HG02610 (cell line): ENCODE data around the gene PTPRN2.
"Not testable (repeated sequence)": the region's sequence is repeated elsewhere in the genome, so short reads cannot be mapped to it uniquely, and the experiment has no call there.

Experiments
- ATAC-seq: cut with Tn5 transposase; IDR thresholded peaks from one replicate; pipeline ENCODE4 v1.9.1; 2021; ENCODE audit warnings: mild to moderate bottlenecking, moderate library complexity; ENCODE audit not compliant: unreplicated experiment

PTPRN2 gene

GRCh38 chr7:158050978-158051651 lies 536.5 kb downstream of the PTPRN2 start:
- ATAC-seq = no peak

GRCh38 chr7:158050441-158050977 lies 537.1 kb downstream of the PTPRN2 start:
- no peak for ATAC-seq

DNA sequence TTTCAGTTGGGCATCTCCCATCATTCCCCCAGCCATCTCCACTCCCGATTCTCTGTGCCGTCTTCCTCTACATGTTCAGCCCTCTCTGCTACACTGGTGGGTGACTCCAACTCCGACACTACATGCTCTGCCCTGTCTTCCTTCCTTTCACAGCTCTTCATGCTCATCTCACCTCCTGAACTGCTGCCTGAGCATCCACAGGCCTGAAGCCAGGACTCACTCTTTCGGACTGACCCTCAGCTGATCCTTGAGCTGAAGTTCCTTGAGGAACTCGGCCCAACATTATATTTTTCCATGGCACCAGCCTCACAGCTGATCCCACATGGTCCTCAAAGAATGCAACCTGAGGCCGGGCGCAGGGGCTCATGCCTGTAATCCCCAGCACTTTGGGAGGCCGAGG lies 538.4 kb downstream of the PTPRN2 start:
- ATAC-seq = no peak

DNA sequence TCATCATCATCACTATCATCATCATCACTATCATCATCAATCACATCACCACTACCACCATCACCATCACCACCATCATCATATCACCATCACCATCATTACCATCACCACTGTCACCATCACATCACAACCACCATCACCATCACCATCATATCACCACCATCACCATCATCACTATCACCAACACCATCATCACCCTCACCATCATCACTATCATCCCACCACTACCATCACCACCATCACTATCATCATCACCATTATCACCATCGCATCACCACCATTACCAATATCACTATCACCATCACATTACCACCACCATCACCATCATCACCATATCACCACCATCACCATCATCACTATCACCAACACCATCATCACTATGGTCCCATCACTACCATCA lies 539.1 kb downstream of the PTPRN2 start:
- no peak for ATAC-seq

DNA sequence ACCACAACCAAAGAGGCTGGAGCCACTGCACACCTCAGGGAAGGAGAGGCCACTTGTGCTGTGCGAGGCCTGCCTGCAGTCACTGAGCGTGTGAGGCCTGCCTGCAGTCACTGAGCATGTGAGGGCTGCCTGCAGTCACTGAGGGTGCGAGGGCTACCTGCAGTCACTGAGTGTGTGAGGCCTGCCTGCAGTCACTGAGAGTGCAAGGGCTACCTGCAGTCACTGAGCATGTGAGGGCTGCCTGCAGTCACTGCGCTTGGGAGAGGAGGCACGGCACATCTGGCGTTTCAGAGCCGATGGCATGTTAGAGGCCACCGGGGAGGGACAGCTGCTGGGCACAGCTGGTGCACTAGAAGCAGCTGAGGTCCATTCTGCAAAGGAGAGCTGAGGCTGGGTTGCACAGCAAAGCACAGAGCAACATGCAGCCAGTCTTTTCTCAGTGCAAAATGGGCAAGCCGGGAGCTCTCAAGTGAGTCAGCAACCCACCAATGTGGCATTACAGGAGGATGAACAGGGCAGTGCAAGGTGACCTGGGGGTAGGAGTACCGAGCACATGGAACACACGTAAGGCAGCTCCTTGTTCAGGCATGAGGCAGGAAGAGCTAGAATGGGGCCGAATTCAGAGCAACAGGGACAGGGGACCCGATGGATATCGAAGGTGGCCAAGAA lies 540.1 kb downstream of the PTPRN2 start:
- no peak for ATAC-seq

DNA sequence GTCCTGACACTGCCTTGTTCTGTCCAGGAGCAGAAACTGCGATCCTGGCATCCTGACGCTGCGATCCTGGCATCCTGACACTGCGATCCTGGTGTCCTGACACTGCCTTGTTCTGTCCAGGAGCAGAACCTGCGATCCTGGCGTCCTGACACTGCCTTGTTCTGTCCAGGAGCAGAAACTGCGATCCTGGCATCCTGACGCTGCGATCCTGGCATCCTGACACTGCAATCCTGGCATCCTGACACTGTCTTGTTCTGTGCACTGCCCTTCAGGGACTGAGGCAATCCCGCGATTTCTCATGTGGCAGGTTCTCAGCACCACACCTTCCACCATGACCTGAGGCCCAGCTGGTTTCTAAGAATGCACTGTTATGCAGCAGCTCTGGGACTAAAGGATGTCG lies 541.4 kb downstream of the PTPRN2 start:
- ATAC-seq = not testable (repeated sequence)

DNA sequence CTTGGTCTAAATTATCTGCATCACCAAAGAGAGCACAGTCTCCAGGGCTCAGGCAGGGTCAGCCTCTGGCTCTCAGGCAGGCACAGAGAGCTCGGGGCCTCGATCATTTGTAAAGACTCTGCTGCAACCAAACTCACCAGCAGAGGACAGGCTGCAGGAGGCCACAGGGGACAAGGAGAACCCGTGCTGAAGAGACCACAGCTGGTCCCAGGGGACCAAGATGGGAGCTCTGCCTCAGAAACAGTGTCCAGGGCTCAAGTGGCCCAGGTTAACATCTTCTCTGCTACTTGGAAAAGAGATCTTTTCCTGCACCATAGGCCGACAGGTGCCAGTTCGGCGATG lies 543.2 kb downstream of the PTPRN2 start:
- ATAC-seq = no peak

DNA sequence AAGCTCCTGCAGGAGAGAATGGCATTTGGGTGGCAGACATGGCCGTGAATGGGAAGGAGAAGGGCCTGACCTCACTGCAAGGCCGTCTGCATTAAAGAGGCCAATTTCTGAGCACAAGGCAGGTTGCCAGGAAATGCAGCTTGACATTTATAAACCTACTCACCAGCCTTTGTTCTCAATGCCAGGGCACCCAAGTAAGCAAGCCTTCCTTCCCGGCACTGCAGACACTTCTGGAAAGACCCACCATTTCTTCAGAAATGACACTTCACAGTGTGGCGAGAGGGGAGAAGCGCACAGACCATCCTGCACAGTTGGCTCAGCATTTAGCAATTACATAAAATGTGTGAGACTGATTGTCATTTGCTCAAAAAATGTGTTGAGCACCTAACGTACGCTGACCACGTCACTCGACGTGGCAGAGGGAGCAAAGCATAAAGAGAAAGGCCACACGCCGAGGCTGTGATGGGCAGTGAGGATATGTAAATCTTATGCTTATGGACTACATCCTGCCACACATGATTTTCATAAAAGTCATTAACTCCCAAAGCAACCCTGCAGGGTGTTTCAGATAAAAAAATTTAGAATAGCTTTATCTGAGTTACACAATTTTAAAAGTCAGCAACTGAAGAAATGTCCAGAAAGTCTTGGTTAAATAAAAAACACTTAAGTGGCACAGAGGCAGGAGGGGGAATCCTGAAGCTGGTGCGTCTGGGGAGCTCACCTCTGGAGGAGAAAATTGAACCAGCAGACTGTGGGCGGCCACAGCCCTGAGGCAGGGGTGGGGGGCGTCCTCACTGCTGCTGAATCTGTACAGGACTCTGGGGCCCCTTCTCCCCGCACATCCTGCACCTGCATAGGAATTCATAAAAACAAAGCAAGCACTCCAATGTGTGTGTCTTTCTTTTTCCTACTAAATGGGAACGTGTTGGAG lies 543.8 kb downstream of the PTPRN2 start:
- no peak for ATAC-seq

DNA sequence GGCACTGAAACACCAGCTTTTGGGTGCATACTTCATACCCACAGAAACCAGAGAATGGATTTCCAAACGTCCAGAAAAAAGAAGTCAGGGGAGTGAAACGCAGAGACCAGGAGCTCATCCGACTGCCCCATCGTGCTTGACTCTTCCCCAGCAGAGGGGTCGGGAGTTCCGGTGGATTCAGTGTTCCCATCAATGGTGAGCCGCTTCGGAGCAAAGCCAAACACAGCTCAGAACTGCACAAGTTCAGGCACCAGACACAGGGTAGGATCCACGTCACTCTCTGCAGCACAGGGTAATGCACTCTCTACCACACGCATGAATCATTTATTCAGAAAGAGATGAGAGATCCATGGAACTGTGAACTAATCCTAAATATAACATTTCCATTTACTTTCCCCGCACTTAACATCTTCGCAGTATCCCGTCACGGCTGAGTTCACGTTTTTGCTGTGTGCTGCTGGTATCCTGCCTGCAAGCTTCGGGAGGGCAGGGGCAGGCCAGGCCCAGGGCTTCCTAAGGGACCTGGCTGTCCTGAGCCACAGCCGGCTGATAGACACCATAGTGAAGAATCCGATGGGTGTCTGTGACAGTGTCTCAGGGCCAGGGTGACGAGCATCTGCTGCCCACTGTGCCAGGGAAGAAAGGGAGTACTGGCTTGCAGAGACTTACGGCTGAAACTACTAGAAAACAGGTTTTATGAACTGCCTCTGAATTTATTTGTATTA lies 545.3 kb downstream of the PTPRN2 start:
- ATAC-seq = no peak

- ATAC-seq = no peak
Observed at GRCh38 chr7:158040199-158040598, 547.4 kb downstream of the PTPRN2 start.

GRCh38 chr7:158039270-158039669 lies 548.4 kb downstream of the PTPRN2 start:
- ATAC-seq = no peak

DNA sequence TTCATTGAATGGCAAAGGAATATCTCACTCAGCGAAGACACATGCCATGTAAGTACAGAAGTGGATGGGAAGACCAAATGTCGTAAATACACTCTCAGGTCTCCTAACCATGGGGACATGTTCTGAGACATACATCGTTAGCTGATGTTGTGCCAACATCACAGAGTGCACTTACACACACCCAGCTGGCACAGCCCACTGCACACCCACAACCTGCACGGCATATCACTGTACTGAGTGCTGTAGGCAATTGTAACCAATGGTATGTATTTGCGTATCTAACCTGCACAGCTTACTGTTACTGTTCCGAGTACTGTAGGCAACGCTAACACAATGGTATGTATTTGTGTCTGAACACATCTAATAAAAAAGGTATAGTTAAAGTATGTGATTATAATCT lies 550.4 kb downstream of the PTPRN2 start:
- no peak for ATAC-seq

DNA sequence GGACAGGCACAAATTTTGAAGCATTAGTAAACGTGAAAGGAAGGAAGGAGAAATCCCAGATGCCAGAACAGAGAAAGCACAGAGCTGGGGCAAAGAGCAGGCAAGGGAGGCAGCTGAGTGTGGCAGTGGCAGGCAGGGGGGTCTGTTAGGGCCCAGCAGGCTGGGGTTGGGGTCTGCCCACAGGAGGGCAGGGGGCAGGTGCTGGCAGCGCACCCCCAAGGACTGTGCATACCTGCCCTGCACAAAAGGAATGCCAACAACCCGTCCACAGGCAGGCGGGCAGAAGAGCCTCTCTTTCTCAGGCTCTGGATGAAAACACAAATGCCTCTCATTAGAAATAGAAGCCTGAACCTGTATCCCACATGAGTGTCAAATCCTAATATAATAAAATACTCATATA lies 552.3 kb downstream of the PTPRN2 start:
- no peak for ATAC-seq

GRCh38 chr7:158034571-158034970 lies 553.1 kb downstream of the PTPRN2 start:
- no peak for ATAC-seq

- ATAC-seq = not testable (repeated sequence)
Observed at GRCh38 chr7:158033925-158034324, 553.7 kb downstream of the PTPRN2 start.

- ATAC-seq = no peak
Observed at GRCh38 chr7:158033196-158033595, 554.4 kb downstream of the PTPRN2 start.

DNA sequence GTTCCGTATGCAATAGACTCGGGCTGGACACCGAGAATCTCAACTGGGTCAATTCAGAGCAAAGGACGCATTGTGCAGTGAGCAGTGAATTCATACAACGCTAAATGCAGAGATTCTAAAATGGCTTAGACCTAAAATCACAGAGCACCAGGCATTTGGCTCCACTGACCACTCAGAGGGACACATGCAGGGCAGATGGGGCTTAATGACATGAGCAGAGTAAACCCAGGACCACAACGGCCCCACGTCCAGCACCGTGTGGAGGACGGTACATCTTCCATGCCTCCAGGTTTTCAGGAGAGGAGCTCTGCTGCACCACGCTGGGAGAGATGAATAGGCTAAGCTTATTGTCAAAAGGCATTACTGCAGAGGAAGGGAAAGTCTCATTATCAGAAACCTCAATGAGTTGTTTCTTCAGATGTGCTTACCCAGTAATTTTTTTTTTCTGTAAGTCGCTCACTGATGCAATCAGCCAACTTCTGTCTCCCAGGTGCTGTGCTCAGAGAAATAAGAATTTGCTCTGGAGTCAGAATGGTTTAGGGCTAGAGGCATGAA lies 555.0 kb downstream of the PTPRN2 start:
- ATAC-seq = no peak

DNA sequence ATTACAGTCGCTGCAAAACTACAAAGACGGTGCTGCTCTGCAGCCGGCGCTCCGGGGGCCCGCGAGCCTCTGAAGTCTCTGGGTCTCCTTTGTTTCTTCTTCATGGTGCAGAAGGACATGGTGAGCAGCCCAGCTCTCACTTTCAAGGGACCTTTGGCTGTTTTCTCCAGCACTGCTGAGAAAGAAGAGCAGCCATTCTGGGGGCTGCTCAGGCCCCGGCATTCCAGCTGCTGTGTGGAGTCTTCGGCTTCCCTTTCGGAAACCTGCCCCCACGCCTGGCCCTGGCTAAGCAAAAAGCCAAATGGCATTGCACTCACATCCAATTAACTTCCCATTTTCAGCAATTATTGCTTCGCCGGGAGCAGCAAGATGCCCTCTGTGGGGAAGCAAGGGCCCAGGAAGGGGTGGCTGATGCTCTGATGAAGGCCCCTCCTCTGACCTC lies 555.7 kb downstream of the PTPRN2 start:
- no peak for ATAC-seq

- no peak for ATAC-seq
Observed at GRCh38 chr7:158030566-158030965, 557.1 kb downstream of the PTPRN2 start.

- ATAC-seq = no peak
Observed at GRCh38 chr7:158030071-158030470, 557.6 kb downstream of the PTPRN2 start.
